ENCODE measurements around the gene GPR160. TPM values are rescaled to one million over a fixed set of nuclear protein-coding genes. Genes with fewer than 3 reads are reported as not detected.
A peak's percentile ranks its signal among the peaks of the same experiment; 100 is the strongest.

The GPR160 gene
- total RNA-seq: 10 to 100 TPM in 1 of 2 donors, 1 to 10 TPM in 1; 7.2 to 13.2 TPM

- Mint-ChIP-seq H3K36me3 (peaks cover 0 to 5% of the 10 kb centered on the region in 2 donors), H3K9me3 (peaks cover 0 to 5% of the 10 kb centered on the region in 2 donors), H3K27ac (peak within 1 kb of the TSS in 1 of 2 donors; percentile 35)
- DNase-seq (ENCODE audit: low spot score in 2 of 2) (peak; percentile 89), ATAC-seq (peak; percentile 92 to 94)
These were observed at the start of gene GPR160 for GRCh38 chr3:170037463-170038433. TSS of gene GPR160 (plus strand) at chr3:170037995. CDS start at chr3:170083973, 45,978 bp downstream.

- ATAC-seq (no peak), DNase-seq (ENCODE audit: low spot score in 2 of 2) (no peak)
- H3K9me3 Mint-ChIP-seq: no peaks in the 10 kb centered on the region
- H3K36me3 Mint-ChIP-seq: peaks cover 5 to 16% of the 10 kb centered on the region in 2 donors
- H3K27ac Mint-ChIP-seq: peak overlapping the region in 1 of 2 donors; percentile 72
These were observed 47.4 kb upstream of the GPR160 start for GRCh38 chr3:169990431-169990830.

GRCh38 chr3:169992156-169992555 is 45.6 kb upstream of the GPR160 start:
- DNase-seq (ENCODE audit: low spot score in 2 of 2) (no peak), ATAC-seq (no peak)
- Mint-ChIP-seq H3K36me3 (peaks cover 11 to 27% of the 10 kb centered on the region in 2 donors), H3K27ac (no peak overlapping the region), H3K9me3 (no peaks in the 10 kb centered on the region)

GRCh38 chr3:169992781-169993180 is 45.0 kb upstream of the GPR160 start:
- peak overlapping the region in 1 of 2 donors; percentile 5 for H3K27ac Mint-ChIP-seq
- ATAC-seq: no peak
- H3K9me3 Mint-ChIP-seq: no peaks in the 10 kb centered on the region
- no peak for DNase-seq (ENCODE audit: low spot score in 2 of 2)
- H3K36me3 Mint-ChIP-seq: peaks cover 11 to 28% of the 10 kb centered on the region in 2 donors

- ATAC-seq (no peak), DNase-seq (ENCODE audit: low spot score in 2 of 2) (no peak)
- Mint-ChIP-seq H3K36me3 (peaks cover 11 to 23% of the 10 kb centered on the region in 2 donors), H3K27ac (no peak overlapping the region), H3K9me3 (no peaks in the 10 kb centered on the region)
These were observed 44.0 kb upstream of the GPR160 start for GRCh38 chr3:169993761-169994160.

- no peak for ATAC-seq
These were observed 41.7 kb upstream of the GPR160 start for GRCh38 chr3:169996063-169996462.

GRCh38 chr3:169998668-169999131 is 39.1 kb upstream of the GPR160 start:
- Mint-ChIP-seq H3K27ac (peak overlapping the region; percentile 7 to 88), H3K9me3 (no peaks in the 10 kb centered on the region), H3K36me3 (peaks cover 6 to 17% of the 10 kb centered on the region in 2 donors)
- ATAC-seq (peak; percentile 21 to 70), DNase-seq (ENCODE audit: low spot score in 2 of 2) (no peak)

More at GRCh38 chr3:169996063-169996462, 41.7 kb upstream of the GPR160 start:
- H3K27ac Mint-ChIP-seq: no peak overlapping the region
- peaks cover 11 to 27% of the 10 kb centered on the region in 2 donors for H3K36me3 Mint-ChIP-seq
- no peaks in the 10 kb centered on the region for H3K9me3 Mint-ChIP-seq
- DNase-seq (ENCODE audit: low spot score in 2 of 2): no peak

GRCh38 chr3:169999433-169999832 is 38.4 kb upstream of the GPR160 start:
- DNase-seq (ENCODE audit: low spot score in 2 of 2): peak in 1 of 2 donors; percentile 18
- H3K9me3 Mint-ChIP-seq: no peaks in the 10 kb centered on the region
- peak; percentile 94 to 99 for ATAC-seq
- peaks cover 6 to 17% of the 10 kb centered on the region in 2 donors for H3K36me3 Mint-ChIP-seq
- H3K27ac Mint-ChIP-seq: peak overlapping the region; percentile 12 to 88

- Mint-ChIP-seq H3K27ac (peak overlapping the region in 1 of 2 donors; percentile 88), H3K36me3 (peaks cover 6 to 17% of the 10 kb centered on the region in 2 donors), H3K9me3 (no peaks in the 10 kb centered on the region)
- DNase-seq (ENCODE audit: low spot score in 2 of 2): no peak
- ATAC-seq: no peak
These were observed 37.7 kb upstream of the GPR160 start for GRCh38 chr3:170000051-170000450.

- Mint-ChIP-seq H3K27ac (peak overlapping the region in 1 of 2 donors; percentile 35), H3K9me3 (peaks cover 5% of the 10 kb centered on the region in 2 donors), H3K36me3 (peaks cover 8 to 12% of the 10 kb centered on the region in 2 donors)
- DNase-seq (ENCODE audit: low spot score in 2 of 2): no peak
- no peak for ATAC-seq
These were observed 35.6 kb upstream of the GPR160 start for GRCh38 chr3:170002231-170002630.

GRCh38 chr3:170002879-170003278 is 34.9 kb upstream of the GPR160 start:
- H3K9me3 Mint-ChIP-seq: peaks cover 5% of the 10 kb centered on the region in 2 donors
- H3K36me3 Mint-ChIP-seq: peaks cover 8 to 12% of the 10 kb centered on the region in 2 donors
- no peak for DNase-seq (ENCODE audit: low spot score in 2 of 2)
- no peak for ATAC-seq
- peak overlapping the region in 1 of 2 donors; percentile 35 for H3K27ac Mint-ChIP-seq

GRCh38 chr3:170003881-170004356 is 33.9 kb upstream of the GPR160 start:
- H3K9me3 Mint-ChIP-seq: peaks cover 5% of the 10 kb centered on the region in 2 donors
- DNase-seq (ENCODE audit: low spot score in 2 of 2): no peak
- peak overlapping the region in 1 of 2 donors; percentile 35 for H3K27ac Mint-ChIP-seq
- ATAC-seq: no peak
- peaks cover 8 to 12% of the 10 kb centered on the region in 2 donors for H3K36me3 Mint-ChIP-seq

- peak; percentile 92 to 96 for ATAC-seq
- peaks cover 5% of the 10 kb centered on the region in 2 donors for H3K9me3 Mint-ChIP-seq
- DNase-seq (ENCODE audit: low spot score in 2 of 2): peak in 1 of 2 donors; percentile 38
- H3K36me3 Mint-ChIP-seq: peaks cover 6 to 8% of the 10 kb centered on the region in 2 donors
- H3K27ac Mint-ChIP-seq: peak overlapping the region; percentile 53 to 61
These were observed 30.6 kb upstream of the GPR160 start for GRCh38 chr3:170007031-170007663.

- Mint-ChIP-seq H3K36me3 (peaks cover 6 to 8% of the 10 kb centered on the region in 2 donors), H3K9me3 (peaks cover 5% of the 10 kb centered on the region in 2 donors), H3K27ac (no peak overlapping the region)
- no peak for DNase-seq (ENCODE audit: low spot score in 2 of 2)
- no peak for ATAC-seq
These were observed 27.3 kb upstream of the GPR160 start for GRCh38 chr3:170010498-170010897.

- Mint-ChIP-seq H3K27ac (no peak overlapping the region), H3K9me3 (no peaks in the 10 kb centered on the region), H3K36me3 (no peaks in the 10 kb centered on the region)
- no peak for ATAC-seq
- DNase-seq (ENCODE audit: low spot score in 2 of 2): no peak
These were observed 25.0 kb upstream of the GPR160 start for GRCh38 chr3:170012683-170013400.

- DNase-seq (ENCODE audit: low spot score in 2 of 2): no peak
- H3K9me3 Mint-ChIP-seq: no peaks in the 10 kb centered on the region
- no peaks in the 10 kb centered on the region for H3K36me3 Mint-ChIP-seq
- no peak for ATAC-seq
- no peak overlapping the region for H3K27ac Mint-ChIP-seq
These were observed 21.7 kb upstream of the GPR160 start for GRCh38 chr3:170016057-170016456.

Data from activated naive CD4-positive, alpha-beta T cell treated with anti-CD3 and anti-CD28 coated beads, Interleukin-2, amount 50 U/mL, for 72 hours (primary cell).